Middle frontal gyrus (tissue), 1 donor: ENCODE data around the gene ACAP1.
"Not testable (repeated sequence)": the region's sequence is repeated elsewhere in the genome, so short reads cannot be mapped to it uniquely, and the experiment has no call there.

Source experiments
- DNase-seq: peaks from one replicate; pipeline ENCODE4 v3.0.0-alpha.2; 2015; ENCODE audit warnings: low spot score; ENCODE audit errors: extremely low spot score

Gene ACAP1

GRCh38 chr17:7328840-7329373 lies 7.4 kb upstream of the ACAP1 start, which contains the start of gene NEURL4:
NEURL4 (minus strand) TSS chr17:7329335; CDS start chr17:7329312, 23 bp downstream.
- no peak for DNase-seq

GRCh38 chr17:7329374-7329996 lies 6.8 kb upstream of the ACAP1 start:
- DNase-seq, result peak; percentile 96

DNA sequence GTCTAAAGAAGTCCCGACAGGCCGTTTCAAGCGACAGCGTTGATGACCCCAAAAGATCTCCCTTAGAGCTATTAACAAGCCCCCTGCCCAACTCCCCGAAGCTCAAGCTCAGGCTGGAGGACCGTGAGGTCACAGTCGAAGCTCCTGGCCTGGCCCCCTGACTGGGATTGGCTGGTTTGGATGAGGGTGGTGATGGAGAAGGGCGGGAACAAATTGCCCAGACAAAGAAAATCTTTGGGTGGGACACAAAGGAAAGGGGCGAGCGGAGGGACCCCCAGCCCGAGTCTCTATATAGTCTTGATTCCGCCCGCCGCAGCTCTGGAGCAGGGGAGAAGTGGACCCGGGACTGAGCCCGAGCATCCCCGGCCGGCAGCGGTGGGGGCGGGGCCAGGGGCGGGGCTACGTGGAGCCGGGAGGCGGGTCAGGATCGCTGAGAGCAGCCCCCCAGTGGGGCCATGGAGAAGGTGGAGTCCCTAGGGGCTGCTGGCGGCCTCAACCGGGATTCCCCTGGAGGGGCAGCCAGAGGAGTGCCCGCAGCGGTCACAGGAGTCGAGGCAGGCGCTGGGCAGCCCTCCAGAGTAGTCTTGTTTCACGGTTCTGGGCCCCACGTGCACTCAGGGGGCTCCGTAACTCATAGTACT lies 6.2 kb upstream of the ACAP1 start:
- DNase-seq, result peak; percentile 44

DNA sequence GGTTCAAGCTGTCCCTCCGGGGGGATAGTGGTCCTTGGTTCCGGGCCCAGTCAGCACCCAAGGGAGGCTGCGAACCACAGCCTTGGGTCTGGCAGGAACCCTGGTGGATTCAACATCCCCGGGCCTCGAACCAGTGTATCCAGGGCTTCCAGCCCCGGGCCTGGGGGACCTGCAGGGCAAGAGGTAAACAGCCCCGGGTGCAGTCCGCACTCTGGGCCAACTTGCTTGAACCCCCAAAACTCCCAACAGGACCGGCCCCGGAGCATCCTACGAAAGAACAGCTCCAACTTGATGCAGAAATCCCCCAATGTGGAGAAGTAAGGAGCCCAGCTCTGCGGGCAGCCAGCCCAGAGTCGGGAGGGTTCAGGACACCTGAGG lies 5.7 kb upstream of the ACAP1 start:
- no peak for DNase-seq

DNA sequence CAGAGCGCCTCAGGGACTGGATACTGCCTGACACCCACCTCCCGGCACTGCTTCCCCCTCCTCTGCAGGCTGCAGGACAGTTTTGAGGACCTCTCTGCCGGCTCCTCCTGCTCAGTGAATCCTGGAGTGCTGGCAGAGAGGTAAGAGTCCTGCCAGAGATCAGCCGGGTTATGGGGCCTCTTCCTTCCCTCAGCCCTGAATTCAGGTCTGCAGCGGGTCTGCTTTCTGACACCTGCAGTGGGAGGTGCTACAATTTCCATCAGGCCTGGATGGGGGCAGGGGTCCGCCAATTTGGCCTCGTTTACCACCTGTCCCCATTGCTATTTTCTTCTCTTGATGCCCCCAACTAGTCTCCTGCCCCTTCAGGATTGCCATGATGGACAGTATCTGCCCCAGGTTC lies 4.2 kb upstream of the ACAP1 start:
- no peak for DNase-seq

DNA sequence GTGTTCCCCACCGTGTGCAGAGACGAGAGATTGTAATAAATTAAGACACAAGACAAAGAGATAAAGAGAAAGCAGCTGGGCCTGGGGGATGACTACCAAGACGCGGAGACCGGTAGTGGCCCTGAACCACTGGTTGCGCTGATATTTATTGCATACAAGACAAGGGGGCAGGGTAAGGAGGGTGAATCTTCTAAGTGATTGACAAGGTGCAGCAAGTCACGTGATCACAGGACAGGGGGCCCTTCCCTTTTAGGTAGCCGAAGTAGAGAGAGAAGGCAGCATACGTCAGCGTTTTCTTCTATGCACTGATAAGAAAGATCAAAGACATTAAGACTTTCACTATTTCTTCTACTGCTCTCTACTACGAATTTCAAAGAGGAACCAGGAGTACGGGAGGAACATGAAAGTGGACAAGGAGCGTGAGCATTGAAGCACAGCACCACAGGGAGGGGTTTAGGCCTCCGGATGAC lies 3.7 kb upstream of the ACAP1 start:
- not testable (repeated sequence) for DNase-seq

- DNase-seq, result no peak
These were observed 1.3 kb upstream of the ACAP1 start for GRCh38 chr17:7334938-7335538.

DNA sequence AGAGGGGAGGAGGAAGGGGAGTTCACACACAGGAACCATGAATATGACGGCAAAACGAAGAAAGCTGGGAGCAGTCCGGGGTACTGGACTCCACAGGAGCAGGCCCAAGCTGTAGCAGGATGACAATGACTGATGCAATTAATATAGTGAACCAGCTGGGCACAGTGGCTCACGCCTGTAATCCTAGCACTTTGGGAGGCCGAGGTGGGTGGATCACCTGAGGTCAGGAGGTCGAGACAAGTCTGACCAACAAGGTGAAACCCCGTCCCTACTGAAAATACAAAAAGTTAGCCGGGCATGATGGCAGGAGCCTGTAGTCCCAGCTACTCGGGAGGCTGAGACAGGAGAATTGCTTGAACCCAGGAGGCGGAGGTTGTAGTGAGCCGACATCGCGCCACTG lies 564 bp upstream of the ACAP1 start:
- not testable (repeated sequence) for DNase-seq

- not testable (repeated sequence) for DNase-seq
These were observed 1.3 kb downstream of the ACAP1 start for GRCh38 chr17:7337600-7337999.

GRCh38 chr17:7340179-7340578 lies 3.9 kb downstream of the ACAP1 start:
- no peak for DNase-seq

DNA sequence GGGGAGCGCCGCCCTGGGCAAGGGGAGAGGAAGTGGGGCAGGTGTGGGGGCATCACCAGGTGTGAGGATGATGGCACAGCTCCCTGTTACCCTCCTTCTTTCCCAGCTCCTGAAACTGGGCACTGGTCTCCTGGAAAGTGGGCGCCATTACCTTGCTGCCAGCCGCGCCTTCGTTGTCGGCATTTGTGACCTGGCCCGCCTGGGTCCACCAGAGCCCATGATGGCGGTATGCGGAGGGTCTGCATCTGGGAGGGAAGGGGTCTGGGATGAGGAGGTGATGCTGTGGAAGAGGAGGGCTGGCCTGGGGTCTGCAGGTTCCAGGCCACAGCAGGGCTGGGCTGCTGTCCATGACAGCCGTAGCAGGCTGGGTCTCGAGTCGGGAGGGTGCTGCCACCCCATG lies 5.5 kb downstream of the ACAP1 start:
- no peak for DNase-seq

DNA sequence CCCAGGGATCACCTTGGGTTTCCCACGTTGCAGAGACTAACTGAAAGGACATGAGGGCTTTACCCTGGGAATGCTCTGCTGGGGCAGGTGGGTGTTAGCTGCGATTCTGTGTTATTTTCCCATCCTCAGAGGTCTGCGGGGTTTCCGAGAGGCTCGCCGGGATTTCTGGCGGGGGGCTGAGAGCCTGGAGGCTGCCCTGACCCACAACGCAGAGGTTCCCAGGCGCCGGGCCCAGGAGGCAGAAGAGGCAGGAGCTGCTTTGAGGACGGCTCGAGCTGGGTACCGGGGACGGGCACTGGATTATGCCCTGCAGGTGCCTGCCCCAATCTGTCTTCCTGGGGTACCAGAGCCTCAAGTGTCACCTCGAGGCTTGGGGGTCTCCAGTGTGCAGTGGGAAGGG lies 6.9 kb downstream of the ACAP1 start:
- DNase-seq, result no peak

DNA sequence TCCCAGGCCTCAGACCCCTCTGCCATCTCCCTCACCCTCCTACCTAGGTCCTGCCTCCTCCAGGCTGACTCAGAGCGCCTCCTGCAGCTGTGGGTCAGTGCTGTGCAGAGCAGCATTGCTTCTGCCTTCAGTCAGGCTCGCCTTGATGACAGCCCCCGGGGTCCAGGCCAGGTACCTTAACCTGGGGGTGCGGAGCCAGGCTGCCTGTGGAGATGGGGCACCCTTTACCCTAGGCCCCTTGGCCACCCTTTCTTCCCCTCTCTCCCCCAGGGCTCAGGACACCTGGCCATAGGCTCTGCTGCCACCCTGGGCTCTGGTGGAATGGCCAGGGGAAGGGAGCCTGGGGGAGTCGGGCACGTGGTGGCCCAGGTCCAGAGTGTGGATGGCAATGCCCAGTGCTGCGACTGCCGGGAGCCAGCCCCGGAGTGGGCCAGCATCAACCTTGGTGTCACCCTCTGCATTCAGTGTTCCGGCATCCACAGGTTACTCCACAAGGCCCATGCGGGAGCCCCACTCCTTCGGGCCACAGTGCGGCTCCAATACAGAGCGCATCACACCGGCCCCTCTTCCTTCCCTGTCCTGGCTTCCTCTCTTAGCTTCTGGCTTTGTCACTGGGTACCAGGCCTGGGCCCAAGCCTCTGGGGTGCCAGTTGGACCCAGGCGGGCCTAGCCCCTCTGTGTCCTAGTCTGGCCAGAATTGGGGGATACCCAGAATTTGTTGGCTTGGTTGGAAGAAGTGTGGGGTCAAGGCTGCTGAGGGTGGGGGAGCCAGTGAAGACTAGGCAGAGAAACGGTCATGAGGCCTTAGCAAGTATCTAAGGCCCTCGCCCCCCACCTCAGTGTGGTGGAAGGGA lies 10.7 kb downstream of the ACAP1 start:
- no peak for DNase-seq

DNA sequence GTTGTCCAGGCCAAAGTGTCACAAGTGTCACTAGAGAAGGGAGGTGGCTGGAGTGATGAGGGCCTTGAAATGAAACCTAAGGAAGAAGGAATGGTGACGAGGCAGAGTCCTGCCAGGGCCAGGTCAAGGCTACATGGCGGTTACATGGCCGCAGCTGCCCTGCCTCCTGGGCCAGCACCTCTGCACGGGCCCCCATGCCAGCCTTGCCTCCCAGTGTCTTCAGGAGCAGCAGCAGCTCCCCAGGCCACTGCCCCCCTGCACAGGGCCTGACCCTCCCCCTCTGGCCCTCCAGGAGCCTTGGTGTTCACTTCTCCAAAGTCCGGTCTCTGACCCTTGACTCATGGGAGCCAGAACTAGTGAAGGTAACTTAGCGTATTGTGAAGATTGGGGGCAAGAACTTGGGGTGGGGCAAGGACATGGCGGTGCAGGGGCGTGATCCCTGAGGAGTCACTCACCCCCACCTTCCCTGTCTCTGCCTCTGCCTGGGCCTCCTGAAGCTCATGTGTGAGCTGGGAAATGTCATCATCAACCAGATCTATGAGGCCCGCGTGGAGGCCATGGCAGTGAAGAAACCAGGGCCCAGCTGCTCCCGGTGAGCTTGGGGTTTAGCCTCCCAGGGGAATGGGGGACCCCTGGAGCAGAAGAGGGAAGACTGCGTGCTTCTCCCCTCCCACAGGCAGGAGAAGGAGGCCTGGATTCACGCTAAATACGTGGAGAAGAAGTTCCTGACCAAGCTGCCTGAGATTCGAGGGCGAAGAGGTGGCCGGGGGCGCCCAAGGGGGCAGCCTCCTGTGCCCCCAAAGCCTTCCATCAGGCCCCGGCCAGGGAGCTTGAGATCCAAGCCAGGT lies 11.5 kb downstream of the ACAP1 start:
- DNase-seq, result no peak

DNA sequence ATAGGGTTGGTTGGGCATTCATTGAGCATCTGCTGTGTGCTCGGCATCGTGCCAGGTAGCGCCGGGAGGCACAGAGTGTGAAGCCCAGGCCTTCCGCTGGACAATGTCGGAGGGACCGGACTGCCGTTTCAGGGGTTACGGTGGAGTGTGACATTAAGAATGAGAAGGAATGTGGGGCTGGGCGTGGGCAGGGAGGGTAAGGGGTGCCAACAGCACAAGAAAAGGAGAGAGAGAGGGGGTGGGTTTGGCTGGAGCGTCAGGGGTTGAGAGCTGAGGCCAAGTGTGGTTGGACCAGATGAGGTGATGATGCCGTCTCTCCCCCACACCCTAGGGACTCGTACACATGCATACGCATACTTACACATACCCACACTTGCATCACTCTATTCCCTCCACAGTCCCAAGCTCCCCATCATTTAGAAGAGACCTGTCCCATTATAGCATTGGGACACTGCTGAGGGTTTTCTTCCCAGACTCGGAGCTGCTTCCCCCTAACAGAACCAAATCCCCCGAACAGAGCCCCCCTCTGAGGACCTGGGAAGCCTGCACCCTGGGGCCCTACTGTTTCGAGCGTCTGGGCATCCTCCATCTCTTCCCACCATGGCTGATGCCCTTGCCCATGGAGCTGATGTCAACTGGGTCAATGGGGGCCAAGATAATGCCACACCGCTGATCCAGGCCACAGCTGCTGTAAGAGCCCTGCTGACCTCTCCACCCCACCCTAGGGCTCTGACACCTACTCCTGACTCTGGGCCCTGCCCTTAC lies 12.3 kb downstream of the ACAP1 start:
- DNase-seq, result no peak

DNA sequence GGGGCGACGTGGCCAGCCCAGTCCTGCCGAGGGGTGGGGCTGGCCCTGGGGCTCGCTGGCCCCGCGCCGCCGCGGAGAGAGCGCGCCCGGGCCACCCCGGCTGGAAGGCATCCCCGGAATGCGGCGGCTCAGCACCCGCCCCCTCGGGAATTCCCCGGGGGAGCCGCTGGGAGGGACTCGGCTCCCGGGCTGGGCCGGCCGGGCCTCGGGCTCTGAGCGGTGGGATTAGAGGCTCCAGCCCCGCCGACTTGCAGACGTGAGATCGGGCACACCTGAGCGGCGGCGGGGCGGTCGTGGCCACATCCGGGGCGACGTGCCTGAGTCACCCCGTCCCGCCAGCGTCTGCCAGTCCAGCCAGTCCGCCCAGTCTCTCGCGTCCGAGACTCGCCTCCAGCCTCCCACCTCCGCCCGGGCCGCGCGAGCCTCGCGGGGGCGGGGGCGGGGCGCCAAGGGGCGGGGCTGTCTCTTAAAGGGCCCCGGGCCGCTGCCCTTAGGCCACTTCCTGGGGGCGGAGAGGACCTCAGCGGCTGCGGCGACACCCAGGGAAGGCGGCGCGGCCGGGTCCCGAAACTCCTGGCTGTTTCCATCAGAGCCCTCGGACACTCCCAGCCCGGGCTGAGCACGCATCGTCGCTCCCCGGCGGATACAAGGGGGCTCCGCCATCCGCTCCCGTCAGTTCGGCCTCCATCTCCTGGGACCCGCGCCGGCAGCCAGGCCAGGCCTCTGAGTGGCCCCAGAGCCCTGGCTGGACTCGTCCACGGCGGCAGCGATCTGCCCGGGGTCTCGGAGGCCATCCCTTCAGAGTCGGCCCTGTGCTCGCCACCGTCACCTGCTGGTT lies 15.6 kb downstream of the ACAP1 start, which contains the start of gene KCTD11:
TSS of gene KCTD11 (plus strand) at position 498 of the 838 bp plus-strand sequence.
- DNase-seq, result peak; percentile 43

DNA sequence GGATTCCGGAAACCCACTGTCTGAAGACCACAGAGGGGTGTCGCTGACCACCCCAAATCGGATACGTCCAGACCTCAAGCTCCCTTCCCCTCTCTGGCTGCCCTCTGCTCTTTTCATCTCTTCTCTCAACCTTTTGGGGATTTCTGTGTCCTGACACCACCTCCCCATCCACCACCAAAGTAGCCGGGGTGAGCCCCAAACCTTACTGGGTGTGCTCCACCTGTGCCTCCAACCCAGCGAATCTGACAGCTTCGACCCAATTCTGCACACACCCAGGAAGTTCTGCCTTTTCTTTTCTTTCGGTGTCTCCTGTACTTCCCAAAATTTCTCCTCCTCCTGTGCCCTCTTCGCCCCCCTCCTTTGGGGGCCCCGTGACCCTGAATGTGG lies 16.2 kb downstream of the ACAP1 start:
- DNase-seq, result no peak

GRCh38 chr17:7352910-7353635 lies 16.7 kb downstream of the ACAP1 start:
- DNase-seq, result no peak
